ENCODE measurements around the gene CCR3. TPM values are rescaled to one million over a fixed set of nuclear protein-coding genes. Genes with fewer than 3 reads are reported as not detected.
"Not testable (repeated sequence)": the region's sequence is repeated elsewhere in the genome, so short reads cannot be mapped to it uniquely, and the experiment has no call there.

The CCR3 gene
- total RNA-seq, 1 donor from 2014 or later = not detected

GRCh38 chr3:46206282-46207015, 35.8 kb upstream of the CCR3 start:
- H3K4me3 ChIP-seq (ENCODE audit: low read depth, low read length) = no peak overlapping the region
- H3K36me3 ChIP-seq (ENCODE audit: control insufficient read depth, insufficient read depth, low read length) = no peaks in the 10 kb centered on the region
- H3K27me3 ChIP-seq (ENCODE audit: control insufficient read depth, insufficient read depth, low read length) = no peaks in the 10 kb centered on the region
- DNase-seq (ENCODE audit: low read depth) = no peak
- TF ChIP-seq CTCF (IDR thresholded peaks at IDR 0.05; ENCODE audit: insufficient read depth, low read length, poor library complexity, severe bottlenecking) = no peak

- not testable (repeated sequence) for H3K27me3 ChIP-seq (ENCODE audit: control insufficient read depth, insufficient read depth, low read length); H3K36me3 ChIP-seq (ENCODE audit: control insufficient read depth, insufficient read depth, low read length); DNase-seq (ENCODE audit: low read depth); H3K4me3 ChIP-seq (ENCODE audit: low read depth, low read length)
These were observed 34.7 kb upstream of the CCR3 start for GRCh38 chr3:46207514-46207913.

GRCh38 chr3:46208167-46208704, 34.0 kb upstream of the CCR3 start, which contains the start of gene CCR1:
Gene CCR1 (minus strand): TSS chr3:46208313. CDS start chr3:46204313, 4,000 bp downstream.
- Histone ChIP-seq H3K27me3 (ENCODE audit: control insufficient read depth, insufficient read depth, low read length) (no peaks in the 10 kb centered on the region), H3K36me3 (ENCODE audit: control insufficient read depth, insufficient read depth, low read length) (no peaks in the 10 kb centered on the region), H3K4me3 (ENCODE audit: low read depth, low read length) (no peak within 1 kb of the TSS)
- no peak for DNase-seq (ENCODE audit: low read depth)
- peak; percentile 66 for TF ChIP-seq CTCF (IDR thresholded peaks at IDR 0.05; ENCODE audit: insufficient read depth, low read length, poor library complexity, severe bottlenecking)

GRCh38 chr3:46209053-46209452, 33.2 kb upstream of the CCR3 start:
- peaks cover under 1% of the 10 kb centered on the region for H3K27me3 ChIP-seq (ENCODE audit: control insufficient read depth, insufficient read depth, low read length)
- no peak for DNase-seq (ENCODE audit: low read depth)
- TF ChIP-seq CTCF (IDR thresholded peaks at IDR 0.05; ENCODE audit: insufficient read depth, low read length, poor library complexity, severe bottlenecking) = no peak
- H3K4me3 ChIP-seq (ENCODE audit: low read depth, low read length) = no peak overlapping the region
- H3K36me3 ChIP-seq (ENCODE audit: control insufficient read depth, insufficient read depth, low read length) = no peaks in the 10 kb centered on the region

GRCh38 chr3:46209746-46210470, 32.4 kb upstream of the CCR3 start:
- Histone ChIP-seq H3K4me3 (ENCODE audit: low read depth, low read length) (no peak overlapping the region), H3K27me3 (ENCODE audit: control insufficient read depth, insufficient read depth, low read length) (peaks cover 4% of the 10 kb centered on the region), H3K36me3 (ENCODE audit: control insufficient read depth, insufficient read depth, low read length) (no peaks in the 10 kb centered on the region)
- no peak for TF ChIP-seq CTCF (IDR thresholded peaks at IDR 0.05; ENCODE audit: insufficient read depth, low read length, poor library complexity, severe bottlenecking)
- DNase-seq (ENCODE audit: low read depth) = no peak

- H3K27me3 ChIP-seq (ENCODE audit: control insufficient read depth, insufficient read depth, low read length) = peaks cover 5% of the 10 kb centered on the region
- H3K4me3 ChIP-seq (ENCODE audit: low read depth, low read length) = no peak overlapping the region
- H3K36me3 ChIP-seq (ENCODE audit: control insufficient read depth, insufficient read depth, low read length) = no peaks in the 10 kb centered on the region
- TF ChIP-seq CTCF (IDR thresholded peaks at IDR 0.05; ENCODE audit: insufficient read depth, low read length, poor library complexity, severe bottlenecking) = no peak
- DNase-seq (ENCODE audit: low read depth) = no peak
These were observed 30.2 kb upstream of the CCR3 start for GRCh38 chr3:46212101-46212500.
